ENCODE measurements around the gene WNK2.

Gene WNK2

DNA sequence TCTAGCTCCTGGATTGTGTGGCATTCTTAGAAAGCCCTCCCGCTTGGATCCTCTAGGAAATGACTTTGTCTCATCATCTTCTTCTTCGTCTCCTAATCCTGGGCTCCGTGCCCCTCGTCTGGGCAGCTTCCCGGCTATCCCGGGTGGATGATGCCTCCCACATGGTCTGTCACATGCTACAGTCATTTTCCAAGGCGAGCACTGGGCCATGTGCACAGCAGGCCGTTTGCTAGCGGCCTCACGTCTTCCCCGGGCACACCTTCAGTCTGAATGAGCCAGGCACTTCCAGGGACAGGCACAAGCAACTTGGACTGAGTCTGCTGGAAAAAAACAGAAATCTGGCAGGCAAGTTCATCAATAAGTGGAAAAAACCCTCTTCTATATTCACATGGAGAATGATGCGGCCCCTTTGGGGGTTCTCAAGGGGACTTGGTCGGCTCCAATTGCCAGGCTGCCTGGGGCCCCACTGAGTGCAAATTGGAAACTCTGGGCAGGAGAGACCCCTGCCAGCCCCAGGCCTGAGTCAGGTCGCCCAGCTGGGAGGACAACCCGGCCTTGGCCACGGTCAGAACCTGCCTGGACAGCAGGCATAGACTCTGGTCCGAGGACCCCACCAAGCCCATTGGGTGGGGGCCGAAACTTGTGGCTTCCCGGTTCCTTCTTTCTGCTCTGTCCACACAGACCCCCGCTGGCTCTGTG, 11.1 kb upstream of the WNK2 start:
- TF ChIP-seq, protein P1, sequence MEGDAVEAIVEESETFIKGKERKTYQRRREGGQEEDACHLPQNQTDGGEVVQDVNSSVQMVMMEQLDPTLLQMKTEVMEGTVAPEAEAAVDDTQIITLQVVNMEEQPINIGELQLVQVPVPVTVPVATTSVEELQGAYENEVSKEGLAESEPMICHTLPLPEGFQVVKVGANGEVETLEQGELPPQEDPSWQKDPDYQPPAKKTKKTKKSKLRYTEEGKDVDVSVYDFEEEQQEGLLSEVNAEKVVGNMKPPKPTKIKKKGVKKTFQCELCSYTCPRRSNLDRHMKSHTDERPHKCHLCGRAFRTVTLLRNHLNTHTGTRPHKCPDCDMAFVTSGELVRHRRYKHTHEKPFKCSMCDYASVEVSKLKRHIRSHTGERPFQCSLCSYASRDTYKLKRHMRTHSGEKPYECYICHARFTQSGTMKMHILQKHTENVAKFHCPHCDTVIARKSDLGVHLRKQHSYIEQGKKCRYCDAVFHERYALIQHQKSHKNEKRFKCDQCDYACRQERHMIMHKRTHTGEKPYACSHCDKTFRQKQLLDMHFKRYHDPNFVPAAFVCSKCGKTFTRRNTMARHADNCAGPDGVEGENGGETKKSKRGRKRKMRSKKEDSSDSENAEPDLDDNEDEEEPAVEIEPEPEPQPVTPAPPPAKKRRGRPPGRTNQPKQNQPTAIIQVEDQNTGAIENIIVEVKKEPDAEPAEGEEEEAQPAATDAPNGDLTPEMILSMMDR (IDR thresholded peaks at IDR 0.05; ENCODE audit: low read depth, low read length, missing control alignments): no peak
- DNase-seq (ENCODE audit: low read depth): no peak
- H3K4me3 ChIP-seq (ENCODE audit: low read depth, low read length): no peak overlapping the region

DNA sequence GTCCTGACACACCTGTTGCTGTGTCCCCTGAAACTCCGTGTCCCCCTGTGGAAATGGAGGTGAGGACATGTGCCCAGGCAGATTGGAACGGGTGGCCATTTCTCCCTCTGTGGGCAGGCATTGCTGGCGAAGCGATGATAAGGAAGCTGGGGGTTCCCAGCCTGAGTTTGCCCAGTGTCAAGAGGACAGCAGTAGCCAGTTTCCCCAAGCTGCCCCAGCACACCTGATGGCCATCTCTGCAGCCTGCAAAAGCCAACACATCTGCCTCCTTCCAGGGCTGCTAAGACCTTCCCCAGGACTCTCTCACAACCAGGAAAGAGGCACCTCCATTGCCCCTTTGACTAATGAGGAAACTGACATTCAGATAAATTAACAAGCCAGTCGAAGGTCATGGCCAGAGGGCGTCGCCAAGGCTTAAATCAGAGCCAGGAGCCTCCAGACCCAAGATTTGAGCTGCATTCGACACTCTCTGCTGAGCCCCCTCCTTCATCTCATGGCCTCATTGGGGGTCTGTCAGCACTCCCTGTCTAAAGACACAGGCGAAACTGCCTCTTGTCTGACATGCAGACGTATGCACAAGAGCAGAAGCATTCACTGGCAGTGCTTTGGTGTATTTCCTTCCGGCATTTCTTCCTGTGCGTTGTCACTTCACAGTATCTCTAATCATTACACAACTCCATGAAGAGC, 10.4 kb upstream of the WNK2 start:
- DNase-seq (ENCODE audit: low read depth): no peak
- no peak overlapping the region for H3K4me3 ChIP-seq (ENCODE audit: low read depth, low read length)
- TF ChIP-seq, protein P1 (IDR thresholded peaks at IDR 0.05; ENCODE audit: low read depth, low read length, missing control alignments): no peak

DNA sequence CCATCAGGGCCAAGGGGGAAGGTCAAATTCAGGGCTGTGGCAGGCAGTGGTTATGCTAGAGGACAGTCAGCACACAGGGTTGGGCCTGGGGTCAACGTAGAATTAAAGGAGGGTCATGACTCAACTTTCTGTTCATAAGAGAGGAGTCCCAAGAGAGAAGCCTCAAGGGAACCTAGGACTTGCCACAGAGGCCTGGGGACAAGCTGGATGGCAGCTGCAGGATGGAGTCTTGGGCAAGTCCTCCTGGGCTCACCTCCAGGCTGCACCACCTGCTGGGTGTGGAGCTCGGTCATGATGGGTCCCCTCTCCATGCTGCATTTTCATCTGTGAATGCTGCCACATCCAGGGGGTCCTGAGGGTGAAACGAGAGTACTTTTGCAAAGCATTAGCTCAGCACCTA, 9.0 kb upstream of the WNK2 start:
- H3K4me3 ChIP-seq (ENCODE audit: low read depth, low read length): no peak overlapping the region
- DNase-seq (ENCODE audit: low read depth): no peak
- TF ChIP-seq, protein P1 (IDR thresholded peaks at IDR 0.05; ENCODE audit: low read depth, low read length, missing control alignments): no peak

DNA sequence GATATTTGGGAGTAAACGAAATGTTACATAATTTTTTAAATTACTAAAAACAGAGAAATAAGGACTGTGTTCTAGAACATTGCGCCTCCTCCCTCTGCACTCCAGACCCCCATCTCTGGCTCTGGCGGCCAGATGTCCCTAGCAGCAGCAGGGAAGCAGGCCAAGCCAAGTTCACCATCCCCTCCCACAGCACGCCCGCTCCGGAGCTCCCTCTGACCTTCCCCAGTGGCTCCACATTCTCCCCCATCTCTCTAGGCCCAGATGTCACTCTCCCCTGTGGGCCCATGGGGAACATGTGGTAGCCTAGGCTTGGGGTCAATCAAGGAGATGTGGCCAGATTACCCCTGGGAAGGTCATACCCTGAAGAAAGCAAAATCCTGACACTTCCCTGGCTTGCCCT, 6.3 kb upstream of the WNK2 start:
- H3K4me3 ChIP-seq (ENCODE audit: low read depth, low read length): no peak overlapping the region
- TF ChIP-seq, protein P1 (IDR thresholded peaks at IDR 0.05; ENCODE audit: low read depth, low read length, missing control alignments): no peak
- no peak for DNase-seq (ENCODE audit: low read depth)

DNA sequence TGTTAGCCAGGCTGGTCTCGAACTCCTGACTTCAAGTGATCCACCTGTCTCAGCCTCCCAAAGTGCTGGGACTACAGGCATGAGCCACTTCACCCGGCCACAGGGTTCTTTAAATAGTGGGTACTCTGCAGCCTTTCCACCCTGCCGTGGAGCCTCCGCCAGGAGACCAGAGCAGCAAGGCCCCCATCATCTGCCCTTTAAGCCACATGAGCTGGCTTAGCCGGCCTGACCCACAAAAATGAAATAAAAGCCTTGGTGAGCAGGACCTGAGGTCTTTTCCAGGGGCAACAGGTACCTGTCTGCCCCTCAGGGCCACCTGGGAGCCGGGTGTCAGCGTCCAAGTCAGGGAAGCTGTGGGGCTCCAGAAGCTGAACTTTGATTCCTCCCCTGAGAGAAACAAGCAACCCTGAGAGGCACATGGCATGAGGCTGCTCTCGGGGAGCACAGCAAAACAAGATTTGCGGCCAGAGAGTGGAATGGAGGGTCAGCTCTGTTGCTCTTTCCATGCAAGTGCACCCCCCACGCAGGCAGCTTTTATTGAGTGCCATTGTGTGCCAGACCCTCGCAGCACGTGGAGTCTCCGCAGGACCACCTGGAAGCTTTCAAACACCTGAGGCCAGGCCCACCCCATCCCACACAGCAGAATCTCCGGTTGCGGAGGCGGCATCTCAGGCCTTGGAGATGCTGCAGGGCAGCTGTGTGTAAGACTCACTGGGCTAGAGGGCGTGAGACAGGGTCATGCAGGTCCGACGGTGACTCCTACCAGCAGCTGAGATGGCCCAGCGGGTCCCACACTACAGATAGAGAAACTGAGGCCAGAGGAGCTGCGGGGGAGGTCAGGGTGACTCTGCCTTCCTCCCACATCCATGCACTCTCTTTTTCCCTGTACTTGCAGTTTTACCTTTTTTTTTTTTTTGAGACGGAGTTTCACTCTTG, 4.8 kb upstream of the WNK2 start:
- TF ChIP-seq, protein P1 (IDR thresholded peaks at IDR 0.05; ENCODE audit: low read depth, low read length, missing control alignments): no peak
- no peak for DNase-seq (ENCODE audit: low read depth)
- no peak overlapping the region for H3K4me3 ChIP-seq (ENCODE audit: low read depth, low read length)

DNA sequence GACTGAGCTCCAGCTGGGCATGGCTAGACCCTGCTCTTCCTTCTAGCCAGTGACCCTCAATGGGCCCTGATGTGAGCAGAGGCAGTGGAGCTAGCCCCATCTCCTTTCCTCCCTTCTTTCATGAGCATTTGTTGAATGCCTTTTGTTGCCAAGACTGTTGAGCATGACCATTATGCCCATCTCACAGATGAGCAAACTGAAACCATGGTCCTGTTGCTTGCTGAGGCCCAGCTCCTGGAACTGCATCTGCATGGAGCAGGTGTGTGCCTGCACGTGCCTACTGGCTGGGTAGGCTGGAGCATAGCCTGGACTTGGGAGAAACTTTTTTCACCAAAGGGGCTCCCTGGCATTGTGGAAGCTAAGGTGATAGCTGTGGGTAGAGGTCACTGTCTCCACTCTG, 3.0 kb upstream of the WNK2 start:
- H3K4me3 ChIP-seq (ENCODE audit: low read depth, low read length): no peak overlapping the region
- TF ChIP-seq, protein P1 (IDR thresholded peaks at IDR 0.05; ENCODE audit: low read depth, low read length, missing control alignments): no peak
- DNase-seq (ENCODE audit: low read depth): no peak

All from GM12864 (cell line).